ENCODE results near the gene GALE.

DNA sequence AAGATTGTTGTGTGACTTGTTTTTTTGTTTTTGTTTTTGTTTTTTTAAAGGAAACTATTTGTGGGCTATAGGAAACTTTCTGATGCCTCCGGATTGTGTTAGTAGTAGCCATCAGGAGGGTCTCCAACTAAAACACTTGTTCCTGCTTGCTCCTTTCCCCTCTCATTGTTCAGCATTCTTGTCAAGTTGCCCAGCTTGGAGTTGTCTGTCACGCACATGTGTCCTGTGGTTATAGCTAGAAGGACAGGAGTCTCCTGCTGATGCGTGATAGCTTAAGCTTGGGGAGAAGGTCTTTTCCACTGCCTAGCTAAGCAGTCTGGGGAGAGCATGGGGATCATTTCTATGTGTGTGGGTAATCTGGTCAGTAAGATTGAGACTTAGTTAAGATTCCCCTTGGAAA lies 12.9 kb downstream of the GALE start:
- TF ChIP-seq CTCF (IDR thresholded peaks at IDR 0.05; ENCODE audit: extremely low read depth in 1 of 2, insufficient read depth in 1 of 2, low read depth in 1 of 2, low read length in 2 of 2) (no peak), POLR2A (IDR thresholded peaks at IDR 0.05; ENCODE audit: low read depth, low read length) (no peak), MAX (IDR thresholded peaks at IDR 0.05; ENCODE audit: insufficient read depth, insufficient read length) (no peak), POLR2AphosphoS5 (IDR thresholded peaks at IDR 0.05; ENCODE audit: insufficient read depth, low read depth, low read length) (no peak), FOS (IDR thresholded peaks at IDR 0.05; ENCODE audit: borderline replicate concordance, insufficient read depth, low read length) (no peak), EZH2 (IDR thresholded peaks at IDR 0.05; ENCODE audit: borderline replicate concordance, low read depth, low read length, severe bottlenecking) (no peak), JUN (IDR thresholded peaks at IDR 0.05; ENCODE audit: borderline replicate concordance, insufficient read depth, insufficient read length, low read depth) (no peak)

Data from endothelial cell of umbilical vein (primary cell).